NCI-H82 treated with DMSO at 0.1 percent for 48 hours (cell line): ENCODE measurements around the gene CEP162.
"Not testable (repeated sequence)": the region's sequence is repeated elsewhere in the genome, so short reads cannot be mapped to it uniquely, and the experiment has no call there.

Source experiments
- DNase-seq: peaks from one replicate; lab custom pipeline; 2025; ENCODE audit not compliant: unreplicated experiment; lab: John Stamatoyannopoulos, UW

Gene CEP162

GRCh38 chr6:84093441-84094435 is 133.7 kb downstream of the CEP162 start:
- no peak for DNase-seq

GRCh38 chr6:84089552-84089951 is 137.9 kb downstream of the CEP162 start:
- no peak for DNase-seq

- DNase-seq: no peak
Observed at GRCh38 chr6:84089081-84089480, 138.4 kb downstream of the CEP162 start.

- DNase-seq: no peak
Observed at GRCh38 chr6:84086545-84087429, 140.7 kb downstream of the CEP162 start.

- no peak for DNase-seq
Observed at GRCh38 chr6:84086056-84086455, 141.4 kb downstream of the CEP162 start.

- not testable (repeated sequence) for DNase-seq
Observed at GRCh38 chr6:84084705-84085104, 142.7 kb downstream of the CEP162 start.

- DNase-seq: no peak
Observed at GRCh38 chr6:84082689-84083265, 144.7 kb downstream of the CEP162 start.

- DNase-seq: no peak
Observed at GRCh38 chr6:84081222-84081621, 146.2 kb downstream of the CEP162 start.

- DNase-seq: no peak
Observed at GRCh38 chr6:84078335-84078734, 149.1 kb downstream of the CEP162 start.

- DNase-seq: no peak
Observed at GRCh38 chr6:84077645-84078044, 149.8 kb downstream of the CEP162 start.

GRCh38 chr6:84074988-84075781 is 152.3 kb downstream of the CEP162 start:
- DNase-seq: peak; percentile 6
